ENCODE measurements around the gene EFCAB9.

Gene EFCAB9

GRCh38 chr5:172252501-172252900 lies 58.5 kb downstream of the EFCAB9 start:
- in situ Hi-C loops (cut with MboI; ENCODE audit: low sequenced_read_pairs) = no loop called here
- H3K4me1 ChIP-seq = no peaks in the 10 kb centered on the region
- H3K4me3 ChIP-seq = no peak overlapping the region
- DNase-seq (ENCODE audit: low spot score in 2 of 2) = no peak
- no peaks in the 10 kb centered on the region; the same call in 1 of the 2 replicates for H3K36me3 ChIP-seq (replicated peaks)
- no peaks in the 10 kb centered on the region for H3K27me3 ChIP-seq (ENCODE audit: low read depth)
- H3K9me3 ChIP-seq = peaks cover 4% of the 10 kb centered on the region; the same call in 1 of the 2 replicates

All from HAP-1 (cell line).